Neural progenitor cell (in vitro differentiated cells): ENCODE results near the gene ELOVL6. TPM values are rescaled to one million over a fixed set of nuclear protein-coding genes. Genes with fewer than 3 reads are reported as not detected.

ENCODE experiments used
- DNase-seq: peaks from one replicate; pipeline ENCODE4 v3.0.0-alpha.2; 2016; ENCODE audit warnings: low spot score
- H2AFZ ChIP-seq: fragments of 200-600 bp; sonication (generic); replicated peaks from 2 replicates; pipeline ENCODE4 v1.6.1; 2016; ENCODE audit warnings: antibody characterized with exemption
- H3F3A ChIP-seq: fragments of 200-600 bp; sonication (generic); 2 replicates; pipeline ENCODE4 v1.6.1; 2016; ENCODE audit warnings: antibody characterized with exemption, low read depth
- H3K27ac ChIP-seq: fragments of 200-600 bp; sonication (generic); 2 replicates; pipeline ENCODE4 v1.5.1; 2016; ENCODE audit warnings: mild to moderate bottlenecking
- H3K27me3 ChIP-seq: fragments of 200-600 bp; sonication (generic); 2 replicates; pipeline ENCODE4 v1.6.1; 2016; ENCODE audit warnings: mild to moderate bottlenecking, moderate library complexity
- H3K36me3 ChIP-seq: fragments of 200-600 bp; sonication (generic); 2 replicates; pipeline ENCODE4 v1.5.1; 2016
- H3K4me1 ChIP-seq: fragments of 200-600 bp; sonication (generic); 2 replicates; pipeline ENCODE4 v1.6.1; 2016; ENCODE audit warnings: mixed run types
- H3K4me2 ChIP-seq: fragments of 200-600 bp; sonication (generic); 2 replicates; pipeline ENCODE4 v1.6.1; 2016
- H3K4me3 ChIP-seq: fragments of 200-600 bp; sonication (generic); 2 replicates; pipeline ENCODE4 v1.5.1; 2016
- H3K79me2 ChIP-seq: fragments of 200-600 bp; sonication (generic); 2 replicates; pipeline ENCODE4 v1.6.1; 2016; ENCODE audit warnings: low read depth
- H3K9ac ChIP-seq: fragments of 200-600 bp; sonication (generic); 2 replicates; pipeline ENCODE4 v1.6.1; 2016
- H3K9me3 ChIP-seq: fragments of 200-600 bp; sonication (generic); 2 replicates; pipeline ENCODE4 v1.5.1; 2016; ENCODE audit warnings: low read depth
- H4K20me1 ChIP-seq: fragments of 200-600 bp; sonication (generic); 2 replicates; pipeline ENCODE4 v1.6.1; 2016; ENCODE audit warnings: low read depth
- H3K27ac Mint-ChIP-seq: 3 replicates; pipeline ENCODE4 v1.8.0; 2021; ENCODE audit warnings: mixed read lengths
- H3K27me3 Mint-ChIP-seq: 2 replicates; pipeline ENCODE4 v1.8.0; 2022; ENCODE audit warnings: low read depth, mild to moderate bottlenecking, inconsistent platforms, moderate library complexity, mixed read lengths; ENCODE audit not compliant: insufficient read depth
- H3K36me3 Mint-ChIP-seq: 3 replicates; pipeline ENCODE4 v1.8.0; 2021; ENCODE audit warnings: mixed read lengths
- H3K4me1 Mint-ChIP-seq: 3 replicates; pipeline ENCODE4 v1.8.0; 2021; ENCODE audit warnings: mixed read lengths
- H3K4me3 Mint-ChIP-seq: 3 replicates; pipeline ENCODE4 v1.8.0; 2021; ENCODE audit warnings: mild to moderate bottlenecking, moderate library complexity, mixed read lengths
- H3K9me3 Mint-ChIP-seq: 3 replicates; pipeline ENCODE4 v1.8.0; 2020; ENCODE audit warnings: mixed read lengths
- EZH2 ChIP-seq: fragments of 200-600 bp; sonication (generic); IDR thresholded peaks from 2 replicates; pipeline ENCODE4 v1.6.1; 2017; ENCODE audit warnings: antibody characterized with exemption, mild to moderate bottlenecking, moderate library complexity
- EZH2phosphoT487 ChIP-seq: fragments of 200-600 bp; sonication (generic); IDR thresholded peaks from 2 replicates; pipeline ENCODE4 v1.6.1; 2017; ENCODE audit warnings: antibody characterized with exemption
- total RNA-seq: library from RNA; depleted of rRNA; stranded (reverse); fragments of >200 nt; gene quantifications from 2 replicates; pipeline ENCODE4 v1.2.3, GENCODE V29; 2015; ENCODE audit warnings: low replicate concordance
- TF ChIP-seq, protein P1 (sequence below): fragments of 200-600 bp; sonication (generic); IDR thresholded peaks from 2 replicates; pipeline ENCODE4 v1.5.1; 2017; ENCODE audit warnings: antibody characterized with exemption, mild to moderate bottlenecking

ELOVL6 gene
- total RNA-seq, 1 donor from 2014 or later, result 54.4 TPM

DNA sequence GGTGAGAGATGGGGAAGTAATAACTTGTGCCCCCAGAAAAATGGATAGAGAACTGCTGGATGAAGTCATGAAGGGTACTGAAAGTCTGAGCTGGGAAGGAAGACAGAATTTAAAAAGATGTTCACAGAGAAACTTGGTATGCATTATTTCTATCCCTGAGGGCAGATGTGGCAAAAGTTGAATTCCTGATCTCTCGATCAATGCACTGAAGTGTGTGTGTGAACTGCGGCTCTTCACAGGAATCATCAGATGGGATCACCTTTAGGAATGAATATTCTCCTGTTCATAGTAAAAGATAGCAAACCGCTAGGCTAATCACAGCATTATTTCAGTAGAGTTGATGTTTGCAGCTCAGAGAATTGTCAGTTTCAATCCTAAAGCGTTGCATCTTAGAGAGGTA, 86.4 kb downstream of the ELOVL6 start:
- Mint-ChIP-seq H3K4me1 (no peaks in the 10 kb centered on the region), H3K36me3 (peaks cover 26% of the 10 kb centered on the region), H3K27me3 (peaks cover 3% of the 10 kb centered on the region), H3K4me3 (no peak overlapping the region), H3K9me3 (peaks cover 3% of the 10 kb centered on the region), H3K27ac (no peak overlapping the region)
- no peak for DNase-seq
- Histone ChIP-seq H3K4me1 (peaks cover 3% of the 10 kb centered on the region), H3K79me2 (peaks cover 67% of the 10 kb centered on the region), H3K9ac (no peak overlapping the region), H3K36me3 (no peaks in the 10 kb centered on the region), H4K20me1 (peaks cover 4% of the 10 kb centered on the region), H3K27ac (no peak overlapping the region), H3K4me3 (no peak overlapping the region), H2AFZ (no peak overlapping the region), H3K27me3 (no peaks in the 10 kb centered on the region), H3K4me2 (no peak overlapping the region), H3K9me3 (no peaks in the 10 kb centered on the region), H3F3A (no peaks in the 10 kb centered on the region)
- TF ChIP-seq EZH2phosphoT487 (no peak), EZH2 (no peak)
- TF ChIP-seq, protein P1, sequence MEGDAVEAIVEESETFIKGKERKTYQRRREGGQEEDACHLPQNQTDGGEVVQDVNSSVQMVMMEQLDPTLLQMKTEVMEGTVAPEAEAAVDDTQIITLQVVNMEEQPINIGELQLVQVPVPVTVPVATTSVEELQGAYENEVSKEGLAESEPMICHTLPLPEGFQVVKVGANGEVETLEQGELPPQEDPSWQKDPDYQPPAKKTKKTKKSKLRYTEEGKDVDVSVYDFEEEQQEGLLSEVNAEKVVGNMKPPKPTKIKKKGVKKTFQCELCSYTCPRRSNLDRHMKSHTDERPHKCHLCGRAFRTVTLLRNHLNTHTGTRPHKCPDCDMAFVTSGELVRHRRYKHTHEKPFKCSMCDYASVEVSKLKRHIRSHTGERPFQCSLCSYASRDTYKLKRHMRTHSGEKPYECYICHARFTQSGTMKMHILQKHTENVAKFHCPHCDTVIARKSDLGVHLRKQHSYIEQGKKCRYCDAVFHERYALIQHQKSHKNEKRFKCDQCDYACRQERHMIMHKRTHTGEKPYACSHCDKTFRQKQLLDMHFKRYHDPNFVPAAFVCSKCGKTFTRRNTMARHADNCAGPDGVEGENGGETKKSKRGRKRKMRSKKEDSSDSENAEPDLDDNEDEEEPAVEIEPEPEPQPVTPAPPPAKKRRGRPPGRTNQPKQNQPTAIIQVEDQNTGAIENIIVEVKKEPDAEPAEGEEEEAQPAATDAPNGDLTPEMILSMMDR, result no peak

DNA sequence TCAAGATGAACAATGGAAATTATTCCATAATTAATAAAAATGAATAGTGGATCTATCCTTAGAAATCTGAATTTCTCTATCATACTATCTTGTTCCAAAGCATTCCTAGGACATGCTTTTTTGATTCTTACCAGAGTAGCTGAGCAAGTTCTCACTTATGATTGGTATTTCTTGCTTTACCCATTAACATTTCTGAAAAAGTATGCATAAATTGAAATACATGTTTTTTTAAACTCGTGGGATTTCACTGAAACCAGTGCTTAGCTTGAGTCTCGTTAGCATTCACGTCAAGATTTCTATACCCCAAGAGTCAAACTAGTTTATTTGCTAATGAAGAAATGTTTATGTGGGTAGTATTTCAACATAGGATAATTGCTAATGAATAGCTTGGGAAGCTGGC, 89.0 kb downstream of the ELOVL6 start:
- TF ChIP-seq EZH2, result no peak
- TF ChIP-seq EZH2phosphoT487, result no peak
- TF ChIP-seq, protein P1, result no peak
- Mint-ChIP-seq H3K4me3 (no peak overlapping the region), H3K36me3 (peaks cover 21% of the 10 kb centered on the region), H3K9me3 (no peaks in the 10 kb centered on the region), H3K4me1 (no peaks in the 10 kb centered on the region), H3K27me3 (no peaks in the 10 kb centered on the region), H3K27ac (no peak overlapping the region)
- H3K36me3 ChIP-seq, result no peaks in the 10 kb centered on the region
- H3K4me3 ChIP-seq, result no peak overlapping the region
- no peak overlapping the region for H3K9ac ChIP-seq
- H4K20me1 ChIP-seq, result peaks cover 4% of the 10 kb centered on the region
- H3K9me3 ChIP-seq, result no peaks in the 10 kb centered on the region
- H3K27ac ChIP-seq, result no peak overlapping the region
- DNase-seq, result no peak
- no peaks in the 10 kb centered on the region for H3K27me3 ChIP-seq
- peaks cover 12% of the 10 kb centered on the region for H3K4me1 ChIP-seq
- H3F3A ChIP-seq, result no peaks in the 10 kb centered on the region
- no peak overlapping the region for H3K4me2 ChIP-seq
- peaks cover 59% of the 10 kb centered on the region for H3K79me2 ChIP-seq
- H2AFZ ChIP-seq, result no peak overlapping the region

GRCh38 chr4:110108960-110109359, 89.5 kb downstream of the ELOVL6 start:
- Histone ChIP-seq H3K36me3 (no peaks in the 10 kb centered on the region), H3F3A (no peaks in the 10 kb centered on the region), H4K20me1 (peaks cover 4% of the 10 kb centered on the region), H3K4me3 (no peak overlapping the region), H3K4me2 (no peak overlapping the region), H3K4me1 (peaks cover 12% of the 10 kb centered on the region), H3K9me3 (no peaks in the 10 kb centered on the region), H2AFZ (no peak overlapping the region), H3K27me3 (no peaks in the 10 kb centered on the region), H3K79me2 (peaks cover 54% of the 10 kb centered on the region), H3K9ac (no peak overlapping the region), H3K27ac (no peak overlapping the region)
- no peak for DNase-seq
- no peak for TF ChIP-seq EZH2
- TF ChIP-seq EZH2phosphoT487, result no peak
- TF ChIP-seq, protein P1, result no peak
- no peaks in the 10 kb centered on the region for H3K4me1 Mint-ChIP-seq
- no peaks in the 10 kb centered on the region for H3K27me3 Mint-ChIP-seq
- H3K4me3 Mint-ChIP-seq, result no peak overlapping the region
- no peaks in the 10 kb centered on the region for H3K9me3 Mint-ChIP-seq
- H3K27ac Mint-ChIP-seq, result no peak overlapping the region
- peaks cover 24% of the 10 kb centered on the region for H3K36me3 Mint-ChIP-seq
